ENCODE data around the gene HCLS1.

DNA sequence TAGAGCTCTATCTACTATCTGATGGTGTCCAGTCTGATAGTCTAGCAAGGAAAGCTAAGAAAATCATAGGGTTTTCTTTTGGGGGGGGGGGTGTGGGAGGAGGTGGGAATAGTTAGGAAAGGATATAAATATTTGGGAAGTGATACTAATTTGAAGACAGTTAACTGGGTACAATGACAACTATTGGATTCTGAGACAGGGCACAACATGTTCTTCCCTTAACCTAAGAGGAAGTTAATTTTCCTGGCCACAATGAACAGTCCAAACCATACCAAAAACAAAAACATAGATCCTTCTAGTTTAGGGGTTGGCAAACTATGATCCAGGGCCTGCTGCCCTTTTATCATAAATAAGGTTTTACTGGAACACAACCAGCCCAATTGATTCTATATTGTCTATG lies 10.0 kb upstream of the HCLS1 start:
- TF ChIP-seq YY1 (IDR thresholded peaks at IDR 0.05; ENCODE audit: insufficient read depth, insufficient read length) (no peak), SUZ12 (IDR thresholded peaks at IDR 0.05; ENCODE audit: extremely low read depth, insufficient read depth, insufficient read length) (no peak)
